Right renal cortex interstitium (tissue), 3 donors: ENCODE measurements around the gene EDIL3. TPM values are rescaled to one million over a fixed set of nuclear protein-coding genes. Genes with fewer than 3 reads are reported as not detected.
"Not testable (repeated sequence)": the region's sequence is repeated elsewhere in the genome, so short reads cannot be mapped to it uniquely, and the experiment has no call there.

Experiments
- DNase-seq, 3 donors: peaks; one replicate each; pipeline ENCODE4 v3.0.0-alpha.2; 2013; ENCODE audit warnings: low read depth in 3 of 3, low spot score in 2 of 3
- polyA plus RNA-seq, 3 donors: library from polyadenylated mRNA; unstranded; fragments of 120-200 nt; gene quantifications; one replicate each; pipeline ENCODE4 v1.2.1, GENCODE V29; 2013; ENCODE audit not compliant: insufficient read length in 3 of 3

The EDIL3 gene
- polyA plus RNA-seq, 3 donors, result 55.1 to 62.6 (median 59.4) TPM

- no peak for DNase-seq
Measured at GRCh38 chr5:84202136-84202535, 182.5 kb downstream of the EDIL3 start.

GRCh38 chr5:84197538-84197937 lies 187.1 kb downstream of the EDIL3 start:
- no peak for DNase-seq

GRCh38 chr5:84191281-84191680 lies 193.4 kb downstream of the EDIL3 start:
- DNase-seq, result no peak

DNA sequence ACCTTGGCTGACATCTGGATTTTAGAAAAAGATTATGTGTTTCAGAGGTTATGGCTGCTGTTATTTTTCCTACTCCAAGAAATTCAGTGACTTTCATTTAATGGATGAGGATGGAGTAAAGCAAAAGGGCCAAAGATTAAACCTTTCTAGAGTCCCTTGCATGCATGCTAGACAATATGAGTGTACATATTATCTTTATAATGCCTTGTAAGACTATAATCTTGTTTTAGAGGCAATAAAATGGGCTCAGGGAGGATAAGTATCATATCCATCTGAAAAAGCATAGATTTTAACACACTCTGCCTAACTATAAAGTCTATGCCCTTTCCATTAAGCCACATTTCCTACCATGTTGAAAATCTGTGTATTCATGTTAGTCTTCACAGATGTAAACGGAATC lies 199.8 kb downstream of the EDIL3 start:
- no peak for DNase-seq

DNA sequence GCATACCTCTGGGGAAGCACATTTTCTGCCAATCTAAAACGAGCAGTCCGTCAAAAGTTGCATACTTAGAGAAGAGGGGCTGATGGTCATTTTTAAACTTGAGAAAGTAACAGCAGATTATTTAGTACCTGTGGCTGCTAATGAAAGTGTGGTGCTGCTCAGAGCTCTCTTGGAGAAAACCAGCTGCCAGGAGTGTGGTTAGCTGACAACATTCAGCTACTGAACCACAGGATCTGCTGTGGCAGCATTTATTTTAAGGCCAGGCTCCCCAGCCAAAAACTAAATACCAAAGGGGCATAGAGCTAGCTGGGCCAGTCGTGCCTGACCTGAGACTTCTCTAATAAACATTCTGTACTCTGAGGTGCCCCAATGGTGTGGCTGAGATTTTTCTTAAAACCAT lies 203.6 kb downstream of the EDIL3 start:
- DNase-seq, result no peak

GRCh38 chr5:84168841-84169240 lies 215.8 kb downstream of the EDIL3 start:
- DNase-seq, result no peak

- DNase-seq, result no peak
Measured at GRCh38 chr5:84163671-84164070, 221.0 kb downstream of the EDIL3 start.

- DNase-seq, result no peak
Measured at GRCh38 chr5:84162695-84163094, 222.0 kb downstream of the EDIL3 start.

DNA sequence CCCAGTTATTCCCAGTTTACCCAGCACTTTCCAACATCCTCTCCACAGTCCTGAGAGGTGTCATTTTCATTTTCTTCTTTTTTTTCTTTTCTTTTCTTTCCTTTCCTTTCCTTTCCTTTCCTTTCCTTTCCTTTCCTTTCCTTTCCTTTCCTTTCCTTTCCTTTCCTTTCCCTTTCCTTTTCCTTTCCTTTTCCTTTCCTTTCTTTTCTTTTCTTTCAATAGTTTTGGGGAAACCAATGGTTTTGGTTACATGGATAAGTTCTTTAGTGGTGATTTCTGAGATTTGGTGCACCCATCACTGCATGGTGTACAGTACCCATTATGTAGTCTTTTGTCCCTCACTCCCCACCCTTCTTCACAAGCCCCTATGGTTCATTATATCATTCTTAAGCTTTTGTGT lies 224.0 kb downstream of the EDIL3 start:
- not testable (repeated sequence) for DNase-seq

GRCh38 chr5:84149094-84149493 lies 235.6 kb downstream of the EDIL3 start:
- no peak for DNase-seq

- DNase-seq, result no peak
Measured at GRCh38 chr5:84148651-84149050, 236.0 kb downstream of the EDIL3 start.

- DNase-seq, result no peak
Measured at GRCh38 chr5:84137541-84137940, 247.1 kb downstream of the EDIL3 start.

DNA sequence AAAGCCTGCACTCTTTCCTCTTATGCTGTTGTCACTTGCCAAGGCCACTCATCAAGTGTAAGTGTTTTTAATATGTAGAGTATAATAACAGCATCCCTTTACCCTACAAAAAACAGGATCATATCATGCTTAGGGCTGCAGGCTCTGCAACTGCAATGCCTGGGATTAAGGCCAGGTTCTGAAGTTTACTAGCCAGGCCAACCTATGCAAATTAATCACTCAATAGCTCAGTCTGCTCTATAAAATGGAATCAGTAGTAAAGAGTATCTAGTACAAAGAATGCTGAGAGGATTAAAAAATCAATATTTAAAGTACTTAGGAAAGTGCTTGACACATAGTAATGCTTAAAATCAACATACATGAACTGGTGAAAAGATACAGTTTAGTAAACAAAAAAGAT lies 253.3 kb downstream of the EDIL3 start:
- DNase-seq, result no peak

DNA sequence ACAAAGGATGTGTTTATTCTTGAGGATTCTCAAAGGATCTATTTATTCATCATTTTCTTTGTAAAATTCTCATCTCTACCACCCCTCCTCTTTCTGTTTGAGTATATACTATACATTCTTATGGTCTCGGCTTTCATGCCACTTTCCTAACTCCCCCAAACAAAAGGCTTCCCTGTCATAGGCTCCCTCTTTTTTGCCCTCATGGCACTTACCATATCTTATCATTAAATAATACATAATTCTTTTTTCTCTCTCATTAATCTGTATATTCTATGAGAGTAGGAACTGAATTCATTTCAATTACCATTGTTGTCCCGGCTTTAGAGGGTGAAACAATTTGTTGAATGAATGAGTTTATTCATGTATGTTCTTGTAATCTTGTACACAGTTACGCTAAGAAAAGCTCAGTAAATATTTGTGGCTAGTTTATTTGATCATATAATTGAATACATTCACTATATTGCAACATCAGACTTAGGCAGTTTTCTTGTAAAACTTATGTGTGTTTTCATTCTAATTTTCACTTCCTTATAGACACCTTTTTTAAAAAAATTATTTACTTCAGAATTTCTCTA lies 254.6 kb downstream of the EDIL3 start:
- no peak for DNase-seq

DNA sequence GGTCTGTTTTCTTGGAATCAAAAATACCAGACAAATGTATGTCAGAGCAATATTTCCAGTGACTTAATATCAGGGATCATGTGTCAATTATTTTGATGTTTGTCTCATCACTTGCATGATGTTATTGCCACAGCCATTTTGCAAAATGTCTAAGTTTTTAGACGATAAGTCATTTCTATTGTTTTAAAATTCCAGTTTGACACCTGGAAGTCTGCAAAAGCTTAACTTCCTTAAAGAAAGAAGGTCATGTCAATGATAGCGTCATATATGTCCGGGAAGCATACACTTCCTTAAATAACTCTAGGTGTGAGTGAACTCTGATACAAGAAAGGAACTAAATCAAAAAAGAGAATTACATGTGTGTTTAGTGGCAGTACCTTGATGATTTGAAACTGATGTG lies 259.5 kb downstream of the EDIL3 start:
- DNase-seq, result no peak

GRCh38 chr5:84119252-84119651 lies 265.4 kb downstream of the EDIL3 start:
- DNase-seq, result no peak

DNA sequence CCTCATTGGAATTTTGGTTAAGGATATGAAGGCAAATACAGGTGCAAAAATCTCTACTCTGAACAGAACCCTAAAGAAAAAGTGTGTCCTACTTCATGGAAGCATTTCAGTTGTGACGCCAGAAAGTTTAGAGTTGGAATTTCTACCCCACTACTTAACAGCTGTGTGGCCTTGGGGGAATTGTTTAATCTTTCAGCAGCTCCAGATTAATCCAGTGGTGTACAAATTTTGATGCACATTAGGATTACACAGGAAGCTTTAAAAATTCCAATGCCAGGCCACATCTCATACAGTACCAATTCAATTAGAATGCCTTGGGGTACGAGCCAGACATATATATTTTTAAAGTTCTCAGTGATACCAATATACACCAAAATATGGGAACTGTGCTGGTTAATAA lies 266.1 kb downstream of the EDIL3 start:
- no peak for DNase-seq

DNA sequence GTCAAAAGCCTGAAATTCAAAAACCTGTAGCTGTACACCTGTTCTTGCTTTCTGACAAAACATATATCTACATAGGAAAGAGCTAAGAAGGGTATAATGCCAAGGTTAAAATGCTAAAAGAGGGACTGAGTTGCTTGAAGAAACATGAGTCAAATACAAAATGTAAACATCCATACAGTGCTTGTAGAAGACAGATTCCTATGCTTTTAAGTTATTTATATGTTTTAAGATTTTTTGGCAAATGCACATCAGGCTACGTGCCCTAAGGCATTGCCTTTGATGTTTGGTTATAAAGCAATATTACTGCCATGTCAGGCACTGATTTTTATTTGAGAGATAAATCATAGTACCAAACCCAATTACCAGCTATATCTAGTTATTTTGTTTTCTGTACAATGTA lies 269.0 kb downstream of the EDIL3 start:
- DNase-seq, result no peak

GRCh38 chr5:84113246-84114105 lies 271.2 kb downstream of the EDIL3 start:
- no peak for DNase-seq

- DNase-seq, result no peak
Measured at GRCh38 chr5:84092738-84093137, 291.9 kb downstream of the EDIL3 start.

DNA sequence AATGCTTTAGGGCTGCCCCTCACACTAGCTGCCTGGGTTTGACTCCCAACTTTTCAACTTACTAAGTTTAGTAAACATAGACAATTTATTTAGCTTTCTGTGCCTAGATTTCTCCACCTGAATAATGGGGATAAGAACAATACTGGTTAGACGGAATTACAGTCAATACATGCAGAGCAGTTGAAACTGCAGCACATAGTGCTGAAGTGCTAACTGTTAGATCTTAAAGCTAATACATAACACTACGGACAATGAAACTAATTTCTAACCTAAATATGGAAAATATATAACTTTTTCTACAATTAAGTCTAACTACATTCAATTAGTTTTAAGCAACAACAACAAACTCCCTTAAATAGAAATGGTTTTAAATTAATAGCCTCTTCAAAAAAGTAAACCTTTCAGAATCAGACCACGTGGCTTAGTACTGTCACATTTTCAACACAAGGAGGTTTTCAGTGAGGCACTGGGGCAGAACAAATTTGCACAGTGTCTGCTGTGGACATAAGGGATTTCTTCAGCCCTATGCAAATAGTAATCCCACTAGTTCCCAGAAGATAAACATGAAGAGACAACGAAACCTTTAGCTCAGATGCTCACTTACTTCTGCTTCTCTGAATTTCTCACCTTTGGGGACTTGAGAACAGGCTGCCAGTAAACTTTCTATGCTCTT lies 293.4 kb downstream of the EDIL3 start:
- no peak for DNase-seq

DNA sequence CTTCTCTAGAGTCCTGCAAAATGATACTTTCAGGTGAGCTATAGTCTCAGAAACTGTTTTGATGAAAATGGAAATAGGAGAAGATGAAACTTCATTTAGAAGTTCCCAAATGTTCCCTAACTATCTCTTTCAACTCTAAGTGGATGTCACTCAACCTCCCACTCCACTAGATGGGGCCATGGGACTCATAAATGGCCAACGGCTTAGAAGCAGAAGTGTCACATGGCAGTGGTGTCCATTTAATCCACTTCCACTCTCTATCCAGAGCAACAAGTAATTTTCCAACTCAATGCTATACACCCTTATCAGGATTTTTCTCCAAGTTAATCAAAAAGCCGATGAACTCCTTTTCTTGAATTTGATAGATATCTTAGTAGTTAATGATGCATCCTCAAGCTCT lies 295.7 kb downstream of the EDIL3 start:
- no peak for DNase-seq
